ENCODE measurements around the gene NVL.
"Not testable (repeated sequence)": the region's sequence is repeated elsewhere in the genome, so short reads cannot be mapped to it uniquely, and the experiment has no call there.

NVL gene

GRCh38 chr1:224223819-224224714 lies 105.9 kb downstream of the NVL start:
- DNase-seq, result peak; percentile 25

GRCh38 chr1:224219612-224220059 lies 110.3 kb downstream of the NVL start:
- no peak for DNase-seq

- no peak for DNase-seq
These were observed 110.9 kb downstream of the NVL start for GRCh38 chr1:224219011-224219611.

- peak; percentile 84 for DNase-seq
These were observed 112.0 kb downstream of the NVL start for GRCh38 chr1:224217655-224218623.

- no peak for DNase-seq
These were observed 113.6 kb downstream of the NVL start for GRCh38 chr1:224216382-224216781.

- peak; percentile 85 for DNase-seq
These were observed 116.4 kb downstream of the NVL start for GRCh38 chr1:224213438-224214119.

- DNase-seq, result no peak
These were observed 117.3 kb downstream of the NVL start for GRCh38 chr1:224212618-224213061.

GRCh38 chr1:224211206-224211962 lies 118.6 kb downstream of the NVL start:
- DNase-seq, result peak; percentile 45

GRCh38 chr1:224205931-224206538 lies 123.9 kb downstream of the NVL start:
- not testable (repeated sequence) for DNase-seq

- DNase-seq, result peak; percentile 80
These were observed 124.5 kb downstream of the NVL start for GRCh38 chr1:224205438-224205840.

GRCh38 chr1:224203243-224204016 lies 126.5 kb downstream of the NVL start:
- DNase-seq, result peak; percentile 28

GRCh38 chr1:224201853-224202252 lies 128.1 kb downstream of the NVL start:
- no peak for DNase-seq

GRCh38 chr1:224201383-224201782 lies 128.6 kb downstream of the NVL start:
- DNase-seq, result no peak

GRCh38 chr1:224199679-224200078 lies 130.3 kb downstream of the NVL start:
- DNase-seq, result no peak

- no peak for DNase-seq
These were observed 131.4 kb downstream of the NVL start for GRCh38 chr1:224198572-224198971.

- no peak for DNase-seq
These were observed 133.0 kb downstream of the NVL start for GRCh38 chr1:224196813-224197600.

- DNase-seq, result no peak
These were observed 136.5 kb downstream of the NVL start for GRCh38 chr1:224193319-224193966.

- no peak for DNase-seq
These were observed 137.7 kb downstream of the NVL start for GRCh38 chr1:224192082-224192788.
